ENCODE results near the gene CFAP210.

The CFAP210 gene

DNA sequence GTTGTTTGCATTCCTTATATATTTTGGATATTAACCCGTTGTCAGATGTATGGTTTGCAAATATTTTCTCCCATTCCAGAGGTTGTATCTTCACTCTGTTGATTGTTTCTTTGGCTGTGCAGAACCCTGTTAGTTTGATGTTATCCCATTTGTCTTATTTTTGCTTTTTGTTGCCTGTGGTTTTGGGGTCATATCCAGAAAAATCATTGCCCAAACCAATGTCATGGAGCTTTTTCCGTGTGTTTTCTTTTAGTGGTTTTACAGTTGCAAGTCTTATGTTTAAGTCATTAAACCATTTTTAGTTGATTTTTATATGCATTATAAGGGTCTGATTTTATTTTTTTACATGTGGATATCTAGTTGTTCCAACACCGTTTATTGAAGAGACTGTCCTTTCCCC, 74.3 kb downstream of the CFAP210 start:
- TF ChIP-seq FOXP2 (optimal IDR thresholded peaks at IDR 0.05; ENCODE audit: borderline replicate concordance, extremely low read depth, extremely low read length, insufficient read depth) (no peak), SIN3A (IDR thresholded peaks at IDR 0.05; ENCODE audit: borderline replicate concordance, insufficient read depth, low read length) (no peak), POLR2AphosphoS5 (IDR thresholded peaks at IDR 0.05; ENCODE audit: low read depth, low read length) (no peak), TAF1 (IDR thresholded peaks at IDR 0.05; ENCODE audit: borderline replicate concordance, insufficient read depth, low read length) (no peak)
- TF ChIP-seq, protein P1, sequence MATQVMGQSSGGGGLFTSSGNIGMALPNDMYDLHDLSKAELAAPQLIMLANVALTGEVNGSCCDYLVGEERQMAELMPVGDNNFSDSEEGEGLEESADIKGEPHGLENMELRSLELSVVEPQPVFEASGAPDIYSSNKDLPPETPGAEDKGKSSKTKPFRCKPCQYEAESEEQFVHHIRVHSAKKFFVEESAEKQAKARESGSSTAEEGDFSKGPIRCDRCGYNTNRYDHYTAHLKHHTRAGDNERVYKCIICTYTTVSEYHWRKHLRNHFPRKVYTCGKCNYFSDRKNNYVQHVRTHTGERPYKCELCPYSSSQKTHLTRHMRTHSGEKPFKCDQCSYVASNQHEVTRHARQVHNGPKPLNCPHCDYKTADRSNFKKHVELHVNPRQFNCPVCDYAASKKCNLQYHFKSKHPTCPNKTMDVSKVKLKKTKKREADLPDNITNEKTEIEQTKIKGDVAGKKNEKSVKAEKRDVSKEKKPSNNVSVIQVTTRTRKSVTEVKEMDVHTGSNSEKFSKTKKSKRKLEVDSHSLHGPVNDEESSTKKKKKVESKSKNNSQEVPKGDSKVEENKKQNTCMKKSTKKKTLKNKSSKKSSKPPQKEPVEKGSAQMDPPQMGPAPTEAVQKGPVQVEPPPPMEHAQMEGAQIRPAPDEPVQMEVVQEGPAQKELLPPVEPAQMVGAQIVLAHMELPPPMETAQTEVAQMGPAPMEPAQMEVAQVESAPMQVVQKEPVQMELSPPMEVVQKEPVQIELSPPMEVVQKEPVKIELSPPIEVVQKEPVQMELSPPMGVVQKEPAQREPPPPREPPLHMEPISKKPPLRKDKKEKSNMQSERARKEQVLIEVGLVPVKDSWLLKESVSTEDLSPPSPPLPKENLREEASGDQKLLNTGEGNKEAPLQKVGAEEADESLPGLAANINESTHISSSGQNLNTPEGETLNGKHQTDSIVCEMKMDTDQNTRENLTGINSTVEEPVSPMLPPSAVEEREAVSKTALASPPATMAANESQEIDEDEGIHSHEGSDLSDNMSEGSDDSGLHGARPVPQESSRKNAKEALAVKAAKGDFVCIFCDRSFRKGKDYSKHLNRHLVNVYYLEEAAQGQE (IDR thresholded peaks at IDR 0.05; ENCODE audit: insufficient read depth in 1 of 2, low read depth in 2 of 2, low read length in 2 of 2): no peak

DNA sequence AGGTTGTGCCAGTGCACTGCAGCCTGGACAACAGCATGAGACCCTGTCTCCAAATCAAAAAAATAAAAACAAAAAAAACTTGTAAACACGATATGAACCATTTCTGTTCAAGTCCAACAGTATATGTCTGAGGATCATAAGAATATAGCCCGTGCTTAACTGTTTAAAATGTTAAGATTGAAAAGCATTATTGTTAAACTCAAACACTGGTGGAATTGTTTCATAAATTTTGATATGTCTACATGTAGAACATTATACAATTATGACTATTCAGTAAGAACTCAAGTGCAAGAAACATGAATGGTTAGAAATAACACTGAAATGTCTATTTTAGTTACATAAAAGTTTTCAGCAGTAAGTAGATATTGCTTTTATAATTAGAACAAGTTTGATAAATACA, 80.3 kb downstream of the CFAP210 start:
- TF ChIP-seq POLR2AphosphoS5 (IDR thresholded peaks at IDR 0.05; ENCODE audit: low read depth, low read length): no peak
- TF ChIP-seq, protein P1 (IDR thresholded peaks at IDR 0.05; ENCODE audit: insufficient read depth in 1 of 2, low read depth in 2 of 2, low read length in 2 of 2): no peak
- no peak for TF ChIP-seq TAF1 (IDR thresholded peaks at IDR 0.05; ENCODE audit: borderline replicate concordance, insufficient read depth, low read length)
- TF ChIP-seq SIN3A (IDR thresholded peaks at IDR 0.05; ENCODE audit: borderline replicate concordance, insufficient read depth, low read length): no peak
- no peak for TF ChIP-seq FOXP2 (optimal IDR thresholded peaks at IDR 0.05; ENCODE audit: borderline replicate concordance, extremely low read depth, extremely low read length, insufficient read depth)

DNA sequence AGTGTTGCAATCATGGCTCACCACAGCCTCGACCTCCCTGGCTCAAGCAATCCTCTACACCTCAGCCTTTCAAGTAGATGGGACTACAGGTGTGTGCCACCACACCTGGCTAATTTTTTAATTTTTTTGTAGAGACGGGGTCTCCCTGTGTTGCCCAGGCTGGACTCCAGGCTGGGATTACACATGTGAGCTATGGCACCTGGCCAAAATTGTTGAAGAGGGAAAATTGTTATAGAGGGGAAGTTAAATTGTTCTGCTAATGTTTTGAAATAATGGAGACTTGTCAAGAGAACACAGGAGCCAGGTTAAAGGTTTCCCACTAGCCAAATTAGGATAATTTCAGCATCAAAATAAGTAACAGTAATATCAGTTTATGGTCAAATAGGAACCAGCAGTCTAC, 84.9 kb downstream of the CFAP210 start:
- no peak for TF ChIP-seq POLR2AphosphoS5 (IDR thresholded peaks at IDR 0.05; ENCODE audit: low read depth, low read length)
- no peak for TF ChIP-seq SIN3A (IDR thresholded peaks at IDR 0.05; ENCODE audit: borderline replicate concordance, insufficient read depth, low read length)
- no peak for TF ChIP-seq TAF1 (IDR thresholded peaks at IDR 0.05; ENCODE audit: borderline replicate concordance, insufficient read depth, low read length)
- TF ChIP-seq, protein P1 (IDR thresholded peaks at IDR 0.05; ENCODE audit: insufficient read depth in 1 of 2, low read depth in 2 of 2, low read length in 2 of 2): no peak
- no peak for TF ChIP-seq FOXP2 (optimal IDR thresholded peaks at IDR 0.05; ENCODE audit: borderline replicate concordance, extremely low read depth, extremely low read length, insufficient read depth)

DNA sequence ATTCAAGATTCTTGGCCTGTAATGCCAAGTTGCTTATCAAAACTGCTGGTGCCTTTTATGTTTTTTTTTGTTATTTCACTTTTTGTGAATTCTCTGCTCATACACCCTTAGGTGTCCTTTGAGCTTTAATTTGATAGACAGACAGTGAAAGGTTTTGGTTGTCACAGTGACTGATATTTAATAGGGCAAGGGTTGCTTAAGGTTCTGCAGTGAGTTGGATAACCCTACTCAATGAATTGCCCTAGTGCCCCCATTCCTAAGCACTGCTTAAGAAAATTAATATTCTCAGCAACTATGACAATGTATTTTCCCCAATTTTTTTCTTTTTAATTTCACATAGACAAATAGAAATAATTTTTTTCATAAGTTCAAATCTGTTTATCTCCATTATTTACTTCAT, 94.6 kb downstream of the CFAP210 start:
- TF ChIP-seq FOXP2 (optimal IDR thresholded peaks at IDR 0.05; ENCODE audit: borderline replicate concordance, extremely low read depth, extremely low read length, insufficient read depth): no peak
- TF ChIP-seq, protein P1 (IDR thresholded peaks at IDR 0.05; ENCODE audit: insufficient read depth in 1 of 2, low read depth in 2 of 2, low read length in 2 of 2): no peak
- no peak for TF ChIP-seq POLR2AphosphoS5 (IDR thresholded peaks at IDR 0.05; ENCODE audit: low read depth, low read length)
- TF ChIP-seq SIN3A (IDR thresholded peaks at IDR 0.05; ENCODE audit: borderline replicate concordance, insufficient read depth, low read length): no peak
- TF ChIP-seq TAF1 (IDR thresholded peaks at IDR 0.05; ENCODE audit: borderline replicate concordance, insufficient read depth, low read length): no peak

DNA sequence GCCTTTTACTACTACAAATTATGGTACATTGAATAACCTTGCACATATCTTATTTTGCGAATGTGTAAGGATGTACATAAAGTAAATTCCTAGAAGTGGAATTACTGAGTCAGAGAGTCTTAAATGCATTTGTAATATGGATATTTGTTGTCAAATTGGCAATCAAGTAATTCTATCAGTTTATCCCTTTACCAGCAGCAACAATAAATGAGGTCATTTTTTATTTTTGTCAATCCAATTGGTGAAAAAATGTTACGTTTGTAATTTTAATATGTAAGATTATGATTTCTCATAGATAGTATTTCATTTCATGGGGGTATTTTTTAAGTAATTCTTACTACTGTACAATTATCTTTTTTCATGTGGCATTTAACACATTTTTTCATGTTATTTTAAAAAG, 95.2 kb downstream of the CFAP210 start:
- TF ChIP-seq SIN3A (IDR thresholded peaks at IDR 0.05; ENCODE audit: borderline replicate concordance, insufficient read depth, low read length) (no peak), TAF1 (IDR thresholded peaks at IDR 0.05; ENCODE audit: borderline replicate concordance, insufficient read depth, low read length) (no peak), POLR2AphosphoS5 (IDR thresholded peaks at IDR 0.05; ENCODE audit: low read depth, low read length) (no peak), FOXP2 (optimal IDR thresholded peaks at IDR 0.05; ENCODE audit: borderline replicate concordance, extremely low read depth, extremely low read length, insufficient read depth) (no peak)
- TF ChIP-seq, protein P1 (IDR thresholded peaks at IDR 0.05; ENCODE audit: insufficient read depth in 1 of 2, low read depth in 2 of 2, low read length in 2 of 2): no peak
